Umbilical cord (tissue), 2 donors: Measurements from ENCODE around the gene RFX1. TPM values are rescaled to one million over a fixed set of nuclear protein-coding genes. Genes with fewer than 3 reads are reported as not detected.
"Not testable (repeated sequence)": the region's sequence is repeated elsewhere in the genome, so short reads cannot be mapped to it uniquely, and the experiment has no call there.

Experiments
- DNase-seq: peaks from one replicate; pipeline ENCODE4 v3.0.0-alpha.2; 2015; ENCODE audit warnings: low spot score
- total RNA-seq: library from RNA; depleted of rRNA; stranded (reverse); fragments of >200 nt; gene quantifications from one replicate; pipeline ENCODE4 v1.2.3, GENCODE V29; 2014; ENCODE audit warnings: low replicate concordance; ENCODE audit not compliant: insufficient read depth

Gene RFX1
- 1.9 TPM for total RNA-seq

DNA sequence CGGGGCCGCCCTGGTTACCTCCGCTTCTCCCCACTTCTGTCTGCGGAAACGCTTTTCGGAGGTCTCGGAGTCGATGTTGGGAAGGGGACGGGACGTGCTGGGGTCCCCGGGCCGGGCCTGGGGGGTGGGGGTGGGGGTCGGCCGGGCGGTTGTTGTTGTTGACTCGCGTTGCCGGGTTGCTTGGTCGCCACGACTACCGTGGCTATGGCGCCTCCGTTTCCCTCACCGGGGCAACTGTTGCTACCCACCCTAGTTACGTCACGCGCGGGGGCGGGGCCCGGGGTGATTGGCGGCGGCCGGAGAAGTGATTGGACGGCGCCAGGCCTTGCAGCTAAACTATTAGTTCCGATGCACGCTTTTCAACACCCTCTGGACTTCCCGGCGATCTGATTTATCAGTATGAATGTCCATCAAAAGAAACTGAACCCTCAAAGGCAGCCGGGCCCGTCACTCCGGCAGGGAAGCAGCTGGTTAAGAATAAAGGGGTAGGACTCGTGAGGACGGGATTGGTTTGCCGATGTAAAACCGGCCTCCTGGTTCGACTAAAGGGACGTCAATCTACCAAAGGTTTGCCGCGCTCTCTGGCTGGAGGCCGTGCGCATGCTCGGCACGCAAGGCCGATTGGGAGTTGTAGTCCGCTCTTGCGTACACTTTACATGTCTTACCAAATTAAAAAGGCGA, at the start of gene RFX1:
Gene RFX1, minus strand, starts transcription at position 236 of the 681 bp plus-strand sequence. CDS start 12,477 bp downstream, outside the sequence.
- peak; percentile 100 for DNase-seq

DNA sequence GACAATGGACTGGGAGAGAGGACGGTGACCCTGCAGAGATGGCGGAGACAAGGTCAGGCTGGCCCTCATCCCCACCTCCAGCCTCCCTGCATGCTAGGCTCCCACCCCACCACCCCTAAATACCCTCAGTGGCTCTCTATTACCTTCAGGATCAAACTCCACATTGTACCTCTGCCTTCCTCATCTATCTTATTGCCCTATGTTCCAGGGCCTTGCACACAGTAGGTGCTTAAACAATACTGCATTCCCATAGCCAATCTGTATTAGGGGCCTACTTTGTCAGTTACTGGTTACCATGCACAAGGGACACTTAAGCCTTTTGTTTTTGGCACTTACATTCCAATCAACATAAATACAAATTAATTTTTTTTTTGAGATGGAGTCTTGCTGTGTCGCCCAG, 49.3 kb upstream of the RFX1 start:
- DNase-seq = no peak

DNA sequence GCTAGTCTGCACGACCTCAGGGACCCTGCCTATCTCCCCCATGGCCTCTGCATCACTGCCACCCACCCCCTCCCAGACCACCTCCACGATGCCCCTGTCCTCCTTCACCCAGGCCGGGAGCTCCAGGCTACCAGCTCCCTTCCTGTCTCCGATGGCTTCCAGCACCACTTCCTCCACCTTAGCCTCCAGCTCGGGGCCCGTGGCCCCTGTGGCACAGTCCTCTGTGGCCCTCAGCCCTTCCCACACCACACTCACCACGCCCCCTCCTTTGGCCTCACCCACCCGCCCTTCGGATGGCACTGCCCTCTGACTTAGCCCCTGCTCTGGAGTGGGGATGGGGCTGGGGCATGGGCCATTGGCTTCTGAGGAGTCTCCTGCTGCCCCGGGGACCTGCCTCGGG, 48.6 kb upstream of the RFX1 start:
- DNase-seq = no peak

GRCh38 chr19:14054099-14054498, 48.0 kb upstream of the RFX1 start:
- DNase-seq = no peak

- DNase-seq = no peak
Observed at GRCh38 chr19:14053500-14053899, 47.4 kb upstream of the RFX1 start.

GRCh38 chr19:14053032-14053431, 46.9 kb upstream of the RFX1 start:
- no peak for DNase-seq

GRCh38 chr19:14052470-14052869, 46.4 kb upstream of the RFX1 start:
- DNase-seq = no peak

GRCh38 chr19:14051980-14052379, 45.9 kb upstream of the RFX1 start:
- no peak for DNase-seq

DNA sequence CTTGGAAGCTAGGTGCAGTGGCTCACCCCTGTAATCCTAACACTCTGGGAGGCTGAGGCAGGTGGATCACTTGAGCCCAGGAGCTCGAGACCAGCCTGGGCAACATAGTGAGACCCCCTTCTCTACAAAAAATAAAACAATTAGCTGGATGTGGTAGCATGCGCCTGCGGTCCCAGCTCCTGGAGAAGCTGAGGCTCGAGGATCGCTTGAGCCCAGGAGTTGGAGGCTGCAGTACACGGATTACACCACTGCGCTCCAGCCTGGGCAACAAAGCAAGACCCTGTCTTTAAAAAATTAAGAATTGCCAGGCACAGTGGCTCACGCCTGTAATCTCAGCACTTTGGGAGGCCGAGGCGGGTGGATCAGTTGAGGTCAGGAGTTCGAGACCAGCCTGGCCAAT, 44.8 kb upstream of the RFX1 start:
- DNase-seq = not testable (repeated sequence)

DNA sequence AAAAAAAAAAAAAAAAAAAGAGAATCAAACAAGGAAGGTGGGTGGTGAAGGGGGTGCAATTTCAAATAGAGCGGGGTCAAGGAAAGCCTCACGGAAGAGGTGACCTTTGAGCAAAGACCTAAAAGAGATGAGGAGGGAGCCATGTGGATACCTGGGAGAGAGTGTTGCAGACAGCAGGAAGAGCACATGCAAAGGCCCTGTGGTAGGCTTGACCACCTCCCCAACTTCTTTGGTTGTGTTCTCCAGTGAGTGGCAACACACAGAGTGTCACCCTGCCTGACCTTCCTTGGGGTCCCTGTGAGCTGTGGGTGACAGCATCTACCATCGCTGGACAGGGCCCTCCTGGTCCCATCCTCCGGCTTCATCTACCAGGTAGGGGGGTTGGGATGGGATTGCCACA, 44.4 kb upstream of the RFX1 start:
- DNase-seq = no peak

DNA sequence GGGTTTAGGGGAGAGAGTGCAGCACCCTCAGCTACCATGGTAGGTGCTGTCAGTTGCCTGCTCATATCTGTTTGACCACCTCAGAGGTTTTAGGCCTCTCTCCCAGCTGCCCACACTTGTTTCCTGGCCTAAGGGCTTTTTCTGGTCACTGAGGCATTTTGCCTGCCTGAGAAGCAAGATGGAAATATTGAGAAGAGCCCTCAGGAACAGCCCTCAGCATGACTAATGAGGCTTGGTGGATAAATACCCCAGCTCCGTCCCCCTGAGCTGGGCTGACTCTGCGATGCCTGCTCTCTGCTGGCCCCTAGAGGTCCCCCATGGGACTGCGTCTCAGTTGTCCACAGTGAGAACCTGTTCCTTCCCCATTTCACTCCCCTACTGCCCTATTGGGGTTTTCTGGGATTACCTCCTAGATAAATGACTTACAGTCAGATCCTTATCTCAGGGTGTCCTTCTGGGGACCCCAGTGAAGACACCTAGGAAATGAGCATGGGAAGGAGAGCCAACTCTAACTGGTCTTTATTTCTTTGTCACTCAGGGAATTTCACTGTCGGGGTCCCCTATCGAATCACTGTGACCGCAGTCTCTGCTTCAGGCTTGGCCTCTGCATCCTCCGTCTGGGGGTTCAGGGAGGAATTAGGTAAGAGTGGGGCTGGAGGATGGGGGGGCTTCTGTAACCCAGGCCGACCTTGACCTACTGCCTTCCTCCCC, 42.5 kb upstream of the RFX1 start:
- DNase-seq = no peak

GRCh38 chr19:14047866-14048265, 41.7 kb upstream of the RFX1 start:
- DNase-seq = not testable (repeated sequence)

DNA sequence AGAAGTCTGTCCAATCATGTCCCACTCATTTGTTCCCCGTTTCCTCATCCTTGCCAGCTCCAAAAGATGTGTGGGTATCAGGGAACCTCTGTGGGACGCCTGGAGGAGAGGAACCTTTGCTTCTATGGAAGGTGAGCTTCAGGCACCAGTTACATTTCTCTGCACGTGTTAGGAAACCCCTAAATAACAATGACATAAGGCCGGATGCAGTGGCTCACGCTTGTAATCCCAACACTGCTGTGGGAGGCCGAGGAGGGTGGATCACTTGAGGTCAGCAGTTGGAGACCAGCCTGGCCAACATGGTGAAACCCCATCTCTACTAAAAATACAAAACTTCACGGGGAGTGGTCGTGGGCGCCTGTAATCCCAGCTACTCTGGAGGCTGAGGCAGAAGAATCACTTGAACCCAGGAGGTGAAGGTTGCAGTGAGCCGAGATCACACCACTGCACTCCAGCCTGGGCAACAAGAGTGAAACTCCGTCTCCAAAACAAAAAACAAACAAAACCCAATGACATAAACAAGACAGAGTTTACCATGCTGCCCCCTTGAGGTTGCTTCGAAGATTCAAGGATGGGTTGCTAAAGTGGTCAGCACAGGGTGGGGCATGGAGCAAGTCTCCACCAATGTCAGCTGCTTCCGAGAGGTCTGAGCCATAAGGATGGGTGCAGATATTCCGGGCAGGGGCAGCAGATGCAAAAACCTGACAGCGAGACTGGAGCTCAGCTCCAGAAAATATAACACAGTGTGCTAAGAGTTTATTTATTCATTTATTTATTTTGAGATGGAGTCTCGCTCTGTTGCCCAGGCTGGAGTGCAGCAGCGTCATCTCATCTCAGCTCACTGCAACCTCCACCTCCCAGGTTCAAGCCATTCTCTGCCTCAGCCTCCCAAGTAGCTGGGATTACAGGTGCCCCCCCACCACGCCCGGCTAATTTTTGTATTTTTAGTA, 36.8 kb upstream of the RFX1 start:
- peak; percentile 59 for DNase-seq

GRCh38 chr19:14039181-14039580, 33.1 kb upstream of the RFX1 start:
- DNase-seq = no peak

DNA sequence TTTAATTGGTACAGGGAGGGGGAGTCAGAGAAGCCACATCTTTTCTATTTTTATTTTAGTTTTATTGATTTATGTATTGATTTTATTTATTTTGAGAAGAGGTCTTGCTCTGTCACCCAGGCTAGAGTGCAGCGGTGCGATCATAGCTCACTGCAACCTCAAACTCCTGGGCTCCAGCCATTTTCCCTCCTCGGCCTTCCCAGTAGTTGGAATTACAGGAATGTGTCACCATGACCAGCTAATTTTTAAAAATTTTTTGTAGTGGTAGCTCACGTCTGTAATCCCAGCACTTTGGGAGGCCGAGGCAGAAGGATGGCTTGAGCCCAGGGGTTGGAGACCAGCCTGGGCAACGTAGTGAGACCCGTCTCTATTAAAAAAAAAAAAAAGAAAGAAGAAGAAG, 29.6 kb upstream of the RFX1 start:
- DNase-seq = no peak

- DNase-seq = not testable (repeated sequence)
Observed at GRCh38 chr19:14035159-14035558, 29.0 kb upstream of the RFX1 start.

- no peak for DNase-seq
Observed at GRCh38 chr19:14033946-14034345, 27.8 kb upstream of the RFX1 start.

DNA sequence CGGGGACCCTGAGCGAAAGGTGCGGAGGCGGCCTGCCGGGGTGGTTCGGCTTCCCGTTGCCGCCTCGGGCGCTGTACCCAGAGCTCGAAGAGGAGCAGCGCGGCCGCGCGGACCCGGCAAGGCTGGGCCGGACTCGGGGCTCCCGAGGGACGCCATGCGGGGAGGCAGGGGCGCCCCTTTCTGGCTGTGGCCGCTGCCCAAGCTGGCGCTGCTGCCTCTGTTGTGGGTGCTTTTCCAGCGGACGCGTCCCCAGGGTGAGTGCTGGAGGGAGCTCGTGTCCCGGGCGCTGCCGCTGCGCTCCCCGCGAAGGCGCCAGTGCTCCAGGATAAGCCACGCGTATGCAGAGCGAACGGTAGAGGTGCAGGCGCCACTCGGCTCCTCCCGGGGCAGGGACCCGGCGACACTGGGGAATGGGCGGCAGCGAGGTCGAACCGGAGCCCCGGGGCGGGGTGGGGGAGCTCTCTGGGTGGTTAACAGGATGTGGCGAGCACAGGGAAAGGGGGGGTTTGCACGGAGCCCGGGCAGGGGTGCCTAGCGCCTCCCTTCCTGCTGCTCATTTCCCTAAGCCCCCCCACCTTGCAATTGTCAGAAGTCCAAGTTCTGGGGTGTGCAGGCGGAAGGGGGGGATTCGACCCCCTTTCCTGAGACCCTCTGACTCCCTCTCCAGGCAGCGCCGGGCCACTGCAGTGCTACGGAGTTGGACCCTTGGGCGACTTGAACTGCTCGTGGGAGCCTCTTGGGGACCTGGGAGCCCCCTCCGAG, 25.8 kb upstream of the RFX1 start, which contains the start of gene IL27RA:
Gene IL27RA, plus strand, starts transcription at position 44 of the 762 bp plus-strand sequence. Its CDS starts 111 bp downstream, at position 155.
- peak; percentile 36 for DNase-seq

DNA sequence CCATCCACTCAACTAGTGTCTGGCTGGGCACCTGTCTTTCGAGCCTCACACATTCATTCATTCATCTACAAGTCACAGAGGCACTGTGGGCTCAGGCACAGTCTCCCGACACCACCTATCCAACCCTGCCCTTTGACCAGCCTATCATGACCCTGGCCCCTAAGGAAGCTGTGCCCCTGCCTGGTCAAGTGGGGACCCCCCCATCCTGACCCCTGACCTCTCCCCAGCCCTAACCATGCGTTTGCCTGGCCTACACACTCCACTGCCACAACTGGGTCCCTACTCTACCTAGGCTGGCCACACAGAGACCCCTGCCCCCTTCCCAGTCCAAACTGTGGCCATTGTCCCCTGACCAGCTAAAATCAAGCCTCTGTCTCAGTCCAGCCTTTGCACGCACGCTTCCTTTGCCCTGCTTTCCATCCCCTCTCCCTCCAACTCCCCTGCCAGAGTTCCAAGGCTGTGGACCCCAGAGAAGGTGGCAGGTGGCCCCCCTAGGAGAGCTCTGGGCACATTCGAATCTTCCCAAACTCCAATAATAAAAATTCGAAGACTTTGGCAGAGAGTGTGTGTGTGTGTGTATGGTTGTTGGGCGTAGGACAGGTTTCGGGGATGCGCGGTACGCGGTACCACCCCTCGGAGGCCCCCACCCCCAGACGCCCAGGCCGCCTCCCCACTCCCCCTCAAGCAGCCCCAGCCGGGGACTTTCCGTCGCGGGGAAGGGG, 25.0 kb upstream of the RFX1 start:
- DNase-seq = no peak

DNA sequence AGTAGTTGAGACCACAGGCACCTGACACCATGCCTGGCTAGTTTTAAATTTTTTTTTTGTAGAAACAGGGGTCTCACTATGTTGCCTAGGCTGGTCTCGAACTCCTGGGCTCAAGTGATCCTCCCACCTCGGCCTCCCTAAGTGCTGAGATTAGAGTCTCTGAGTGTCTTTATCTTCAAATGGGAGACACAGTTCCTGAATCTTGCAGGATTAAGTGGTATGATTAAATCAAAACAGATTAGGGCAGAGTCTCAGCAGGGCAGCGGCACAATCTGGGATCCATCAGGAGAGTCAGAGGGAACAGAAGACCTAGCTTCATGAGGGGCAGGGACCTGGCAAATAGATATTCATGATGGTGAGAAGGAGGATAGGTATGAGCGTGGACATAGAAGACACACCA, 22.8 kb upstream of the RFX1 start:
- no peak for DNase-seq
